Measurements from ENCODE around the gene TRAF6.
"Not testable (repeated sequence)": the region's sequence is repeated elsewhere in the genome, so short reads cannot be mapped to it uniquely, and the experiment has no call there.

The TRAF6 gene

GRCh38 chr11:36492724-36493304, 17.3 kb downstream of the TRAF6 start:
- peak; percentile 47 for TF ChIP-seq CTCF (IDR thresholded peaks at IDR 0.05; ENCODE audit: low read depth, low read length)
- no peak overlapping the region for H3K4me3 ChIP-seq (ENCODE audit: low read depth, low read length)

GRCh38 chr11:36490026-36490806, 19.9 kb downstream of the TRAF6 start:
- H3K4me3 ChIP-seq (ENCODE audit: low read depth, low read length), result no peak overlapping the region
- no peak for TF ChIP-seq CTCF (IDR thresholded peaks at IDR 0.05; ENCODE audit: low read depth, low read length)

GRCh38 chr11:36488096-36488495, 22.0 kb downstream of the TRAF6 start:
- TF ChIP-seq CTCF (IDR thresholded peaks at IDR 0.05; ENCODE audit: low read depth, low read length), result no peak
- no peak overlapping the region for H3K4me3 ChIP-seq (ENCODE audit: low read depth, low read length)

- no peak for TF ChIP-seq CTCF (IDR thresholded peaks at IDR 0.05; ENCODE audit: low read depth, low read length)
- H3K4me3 ChIP-seq (ENCODE audit: low read depth, low read length), result no peak overlapping the region
Measured at GRCh38 chr11:36487619-36488018, 22.5 kb downstream of the TRAF6 start.

- H3K4me3 ChIP-seq (ENCODE audit: low read depth, low read length), result no peak overlapping the region
- no peak for TF ChIP-seq CTCF (IDR thresholded peaks at IDR 0.05; ENCODE audit: low read depth, low read length)
Measured at GRCh38 chr11:36485298-36486002, 24.6 kb downstream of the TRAF6 start.

- H3K4me3 ChIP-seq (ENCODE audit: low read depth, low read length), result not testable (repeated sequence)
Measured at GRCh38 chr11:36483042-36483441, 27.0 kb downstream of the TRAF6 start.

GRCh38 chr11:36480833-36481232, 29.2 kb downstream of the TRAF6 start:
- H3K4me3 ChIP-seq (ENCODE audit: low read depth, low read length), result no peak overlapping the region
- no peak for TF ChIP-seq CTCF (IDR thresholded peaks at IDR 0.05; ENCODE audit: low read depth, low read length)

All from WI38 (cell line).